Transverse colon (tissue), 4 donors: ENCODE data around the gene PAK1. TPM values are rescaled to one million over a fixed set of nuclear protein-coding genes. Genes with fewer than 3 reads are reported as not detected.
A peak's percentile ranks its signal among the peaks of the same experiment; 100 is the strongest.

Experiments
- DNase-seq: peaks from one replicate; pipeline ENCODE4 v3.0.0-alpha.2; 2019
- H3K27ac ChIP-seq, 4 donors: fragments of 200-600 bp; sonication (generic); 2 replicates each; pipeline ENCODE4 v1.5.1; 2016 to 2018; ENCODE audit warnings: inconsistent platforms in 4 of 4
- H3K27me3 ChIP-seq: fragments of 200-600 bp; sonication (generic); 2 replicates; pipeline ENCODE4 v1.5.1; 2017; ENCODE audit warnings: inconsistent platforms
- H3K36me3 ChIP-seq, 4 donors: fragments of 200-600 bp; sonication (generic); 2 replicates each; pipeline ENCODE4 v1.5.1; 2017 to 2019; ENCODE audit warnings: inconsistent platforms in 4 of 4
- H3K4me1 ChIP-seq, 4 donors: fragments of 200-600 bp; sonication (generic); 2 replicates each; pipeline ENCODE4 v1.5.1; 2017 to 2020; ENCODE audit warnings: inconsistent platforms in 4 of 4
- H3K4me3 ChIP-seq, 4 donors: fragments of 200-600 bp; sonication (generic); 1 replicate in 1 of 4; 2 replicates in 3 of 4; pipeline versions ENCODE4 v1.5.1 to v1.6.1; 2017 to 2019; ENCODE audit warnings: inconsistent platforms in 4 of 4
- H3K9me3 ChIP-seq, 2 donors: fragments of 200-600 bp; sonication (generic); 2 replicates each; pipeline ENCODE4 v1.5.1; 2017 to 2019; ENCODE audit warnings: inconsistent platforms in 2 of 2
- EP300 ChIP-seq: sonication (generic); formaldehyde crosslinking; IDR thresholded peaks from one replicate; pipeline ENCODE4 v1.6.1; 2017; ENCODE audit warnings: antibody characterized with exemption, low read depth
- POLR2A ChIP-seq: fragments of 450-650 bp; IDR thresholded peaks from one replicate; pipeline ENCODE4 v1.6.1; 2016; ENCODE audit warnings: antibody characterized with exemption, mild to moderate bottlenecking, moderate library complexity
- POLR2AphosphoS5 ChIP-seq, 3 donors: sonication (generic); formaldehyde crosslinking; IDR thresholded peaks; one replicate each; pipeline ENCODE4 v1.6.1; 2016; ENCODE audit warnings: antibody characterized with exemption in 3 of 3
- WGBS, 2 donors: methylation state at CpG; one replicate each; pipeline ENCODE4 v1.1.5; 2018; ENCODE audit warnings: low coverage in 1 of 2; 5-methylcytosine and 5-hydroxymethylcytosine counted together
- in situ Hi-C, 4 donors: fragments of 200-750 bp; cut with MboI; loops; one replicate each; pipeline versions ENCODE4 v1.15.0 to v1.15.1; 2017; ENCODE audit warnings: low sequenced_read_pairs in 3 of 4, low pct_ligation_motif_present in 1 of 4, low pct_unique_long_range_greater_than_20kb in 1 of 4
- intact Hi-C: fragments of 100-400 bp; cut with DNase I; formaldehyde crosslinking; loops from one replicate; pipeline ENCODE4 v1.15.1; 2023; ENCODE audit warnings: low total_unique reads
- total RNA-seq, 4 donors: library from RNA; depleted of rRNA; stranded (reverse); fragments of >200 nt; gene quantifications; one replicate each; pipeline ENCODE4 v1.1.0, GENCODE V29; 2016
- TF ChIP-seq, protein P1 (sequence below), 5 experiments: fragments of 200-600 bp in 3 of 5; fragments of 450-650 bp in 2 of 5; sonication (generic) in 3 of 5; IDR thresholded peaks; 1 replicate in 2 of 5; 2 replicates in 3 of 5; pipeline ENCODE4 v1.5.1; 2016 to 2017; ENCODE audit warnings: antibody characterized with exemption in 5 of 5, inconsistent platforms in 3 of 5, mild to moderate bottlenecking in 2 of 5, moderate library complexity in 1 of 5

Gene PAK1
- total RNA-seq, 4 donors from 2014 or later = 104 to 222 (median 128) TPM

DNA sequence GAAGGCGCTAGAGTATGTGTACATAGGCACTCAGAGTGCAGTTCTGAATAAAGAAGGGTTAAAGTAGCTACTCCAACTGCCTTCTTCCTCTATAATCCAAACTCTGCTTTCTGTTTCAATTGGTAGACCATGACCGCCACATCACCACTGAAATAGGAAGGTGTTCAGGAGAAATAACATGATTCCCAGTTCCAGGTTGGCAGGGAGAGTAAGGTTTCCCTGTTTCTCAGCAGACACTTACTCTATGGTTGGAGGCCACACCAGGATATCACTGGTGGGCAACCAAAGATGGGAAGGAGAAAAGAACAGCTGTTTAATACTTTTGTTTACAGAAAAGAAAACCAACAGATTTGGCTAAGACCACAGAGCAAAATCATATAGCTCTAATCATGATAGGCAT is 37.9 kb downstream of the PAK1 start:
- intact Hi-C loops (loop anchor here (1.0 kb wide), 1 partner anchor 36 kb away; no protein-coding TSS in a partner anchor), in situ Hi-C loops (no loop called here)
- peak overlapping the region in 3 of 4 donors; percentile 36 to 39 (median 37) for H3K27ac ChIP-seq
- H3K4me1 ChIP-seq = peaks cover 5 to 27% (median 15%) of the 10 kb centered on the region in 4 donors
- no peaks in the 10 kb centered on the region for H3K9me3 ChIP-seq
- H3K4me3 ChIP-seq = no peak overlapping the region
- no peak for TF ChIP-seq POLR2AphosphoS5 (IDR thresholded peaks at IDR 0.05)
- TF ChIP-seq EP300 = no peak
- TF ChIP-seq POLR2A = no peak
- TF ChIP-seq, protein P1, sequence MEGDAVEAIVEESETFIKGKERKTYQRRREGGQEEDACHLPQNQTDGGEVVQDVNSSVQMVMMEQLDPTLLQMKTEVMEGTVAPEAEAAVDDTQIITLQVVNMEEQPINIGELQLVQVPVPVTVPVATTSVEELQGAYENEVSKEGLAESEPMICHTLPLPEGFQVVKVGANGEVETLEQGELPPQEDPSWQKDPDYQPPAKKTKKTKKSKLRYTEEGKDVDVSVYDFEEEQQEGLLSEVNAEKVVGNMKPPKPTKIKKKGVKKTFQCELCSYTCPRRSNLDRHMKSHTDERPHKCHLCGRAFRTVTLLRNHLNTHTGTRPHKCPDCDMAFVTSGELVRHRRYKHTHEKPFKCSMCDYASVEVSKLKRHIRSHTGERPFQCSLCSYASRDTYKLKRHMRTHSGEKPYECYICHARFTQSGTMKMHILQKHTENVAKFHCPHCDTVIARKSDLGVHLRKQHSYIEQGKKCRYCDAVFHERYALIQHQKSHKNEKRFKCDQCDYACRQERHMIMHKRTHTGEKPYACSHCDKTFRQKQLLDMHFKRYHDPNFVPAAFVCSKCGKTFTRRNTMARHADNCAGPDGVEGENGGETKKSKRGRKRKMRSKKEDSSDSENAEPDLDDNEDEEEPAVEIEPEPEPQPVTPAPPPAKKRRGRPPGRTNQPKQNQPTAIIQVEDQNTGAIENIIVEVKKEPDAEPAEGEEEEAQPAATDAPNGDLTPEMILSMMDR (IDR thresholded peaks at IDR 0.05) = no peak
- 63 to 68% methylated on average over 2 of the region's 2 CpGs for WGBS, 2 donors
- no peak for DNase-seq
- H3K36me3 ChIP-seq = no peaks in the 10 kb centered on the region
- no peaks in the 10 kb centered on the region for H3K27me3 ChIP-seq

DNA sequence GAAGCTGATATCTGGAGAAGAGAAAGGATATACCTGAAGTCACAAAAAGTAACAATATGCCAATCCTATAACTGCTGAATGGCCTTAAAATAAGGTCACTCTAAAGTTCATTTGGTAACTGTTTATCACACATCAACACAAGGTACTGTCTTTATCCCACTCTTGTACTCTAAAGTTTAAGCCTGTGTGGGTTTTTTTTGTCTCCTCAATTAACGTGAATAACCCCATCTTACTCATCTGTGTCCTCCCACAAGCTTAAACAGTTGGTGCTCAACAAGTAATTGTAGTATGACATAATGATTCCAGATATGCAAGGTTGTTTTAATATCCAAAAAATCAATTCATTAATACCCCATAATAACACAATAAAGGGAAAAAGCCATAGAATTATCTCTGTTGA is 42.1 kb downstream of the PAK1 start:
- no peaks in the 10 kb centered on the region for H3K9me3 ChIP-seq
- no peaks in the 10 kb centered on the region for H3K36me3 ChIP-seq
- H3K27me3 ChIP-seq = no peaks in the 10 kb centered on the region
- no peak overlapping the region for H3K4me3 ChIP-seq
- TF ChIP-seq POLR2AphosphoS5 (IDR thresholded peaks at IDR 0.05) = no peak
- TF ChIP-seq, protein P1 (IDR thresholded peaks at IDR 0.05) = no peak
- no peak for TF ChIP-seq EP300
- TF ChIP-seq POLR2A = no peak
- in situ Hi-C loops = no loop called here
- DNase-seq = no peak
- H3K4me1 ChIP-seq = peaks cover 5 to 12% (median 10%) of the 10 kb centered on the region in 4 donors
- intact Hi-C loops = no loop called here
- WGBS, 2 donors = 80 to 85% methylated on average over 1 of the region's 1 CpG
- H3K27ac ChIP-seq = no peak overlapping the region

DNA sequence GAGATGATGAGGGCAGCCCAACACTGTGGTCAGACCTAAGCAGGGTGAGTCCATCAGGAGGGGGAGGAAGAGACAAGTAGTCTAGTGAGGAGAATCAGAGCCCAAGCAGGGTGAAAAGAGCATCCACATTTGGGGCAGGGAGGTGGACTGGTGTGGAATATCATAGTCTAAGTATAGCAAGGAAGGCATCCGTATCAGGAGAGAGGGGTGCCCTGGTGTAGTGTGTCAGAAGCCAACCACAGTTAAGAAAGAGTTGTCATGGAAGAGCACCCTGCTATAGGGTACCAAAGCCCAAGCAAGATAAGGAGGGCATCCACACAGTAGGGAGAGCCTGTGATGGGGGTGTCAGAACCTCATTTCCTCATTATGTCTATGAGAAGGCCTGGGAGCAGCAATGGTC is 45.3 kb downstream of the PAK1 start:
- TF ChIP-seq EP300 (no peak), POLR2A (no peak), POLR2AphosphoS5 (IDR thresholded peaks at IDR 0.05) (no peak)
- TF ChIP-seq, protein P1 (IDR thresholded peaks at IDR 0.05) = no peak
- intact Hi-C loops = no loop called here
- Histone ChIP-seq H3K4me3 (no peak overlapping the region), H3K9me3 (no peaks in the 10 kb centered on the region), H3K36me3 (no peaks in the 10 kb centered on the region), H3K4me1 (no peaks in the 10 kb centered on the region), H3K27ac (no peak overlapping the region), H3K27me3 (no peaks in the 10 kb centered on the region)
- in situ Hi-C loops = no loop called here
- DNase-seq = no peak
- 100% methylated on average over 1 of the region's 1 CpG for WGBS, 2 donors

DNA sequence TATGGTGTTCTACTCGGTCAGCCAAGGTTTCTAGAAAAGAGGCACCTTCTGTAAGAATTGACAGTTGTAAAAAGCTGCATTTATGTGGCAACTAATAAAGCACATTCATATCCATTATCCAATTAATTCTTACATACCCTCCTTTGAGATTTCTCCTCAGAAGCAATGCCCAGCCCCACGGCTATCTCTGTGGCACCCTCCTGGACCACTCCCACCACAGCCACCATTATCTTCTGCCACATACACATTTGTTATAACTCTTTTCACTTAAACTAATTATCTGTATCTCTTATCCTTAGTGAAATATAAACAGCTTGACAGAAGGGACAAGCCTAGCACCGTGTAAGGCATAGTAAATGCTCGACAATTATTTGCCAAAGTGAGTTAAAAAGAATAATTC is 48.5 kb downstream of the PAK1 start:
- no peaks in the 10 kb centered on the region for H3K4me1 ChIP-seq
- no peaks in the 10 kb centered on the region for H3K9me3 ChIP-seq
- in situ Hi-C loops = no loop called here
- no peaks in the 10 kb centered on the region for H3K36me3 ChIP-seq
- H3K27me3 ChIP-seq = no peaks in the 10 kb centered on the region
- intact Hi-C loops = no loop called here
- H3K27ac ChIP-seq = no peak overlapping the region
- 88 to 94% methylated on average over 4 of the region's 4 CpGs for WGBS, 2 donors
- H3K4me3 ChIP-seq = no peak overlapping the region
- TF ChIP-seq POLR2A (no peak), POLR2AphosphoS5 (IDR thresholded peaks at IDR 0.05) (no peak), EP300 (no peak)
- TF ChIP-seq, protein P1 (IDR thresholded peaks at IDR 0.05) = no peak
- DNase-seq = no peak
